ENCODE data around the gene ZC3H18.

Gene ZC3H18

GRCh38 chr16:88676502-88677242 is 106.5 kb downstream of the ZC3H18 start:
- DNase-seq (ENCODE audit: low spot score in 2 of 2) = no peak
- no peaks in the 10 kb centered on the region for H3K9me3 ChIP-seq
- in situ Hi-C loops (cut with MboI; ENCODE audit: low sequenced_read_pairs) = no loop called here
- H3K27me3 ChIP-seq (ENCODE audit: low read depth) = no peaks in the 10 kb centered on the region
- no peaks in the 10 kb centered on the region for H3K36me3 ChIP-seq (replicated peaks)
- no peaks in the 10 kb centered on the region for H3K4me1 ChIP-seq
- no peak overlapping the region for H3K4me3 ChIP-seq

- Histone ChIP-seq H3K4me3 (no peak overlapping the region), H3K36me3 (replicated peaks) (no peaks in the 10 kb centered on the region), H3K27me3 (ENCODE audit: low read depth) (no peaks in the 10 kb centered on the region), H3K9me3 (no peaks in the 10 kb centered on the region), H3K4me1 (no peaks in the 10 kb centered on the region)
- no peak for DNase-seq (ENCODE audit: low spot score in 2 of 2)
- in situ Hi-C loops (cut with MboI; ENCODE audit: low sequenced_read_pairs) = no loop called here
Measured at GRCh38 chr16:88677721-88678120, 107.5 kb downstream of the ZC3H18 start.

- Histone ChIP-seq H3K4me1 (no peaks in the 10 kb centered on the region), H3K27me3 (ENCODE audit: low read depth) (no peaks in the 10 kb centered on the region), H3K36me3 (replicated peaks) (no peaks in the 10 kb centered on the region), H3K4me3 (no peak overlapping the region), H3K9me3 (no peaks in the 10 kb centered on the region)
- in situ Hi-C loops (cut with MboI; ENCODE audit: low sequenced_read_pairs) = no loop called here
- DNase-seq (ENCODE audit: low spot score in 2 of 2) = no peak
Measured at GRCh38 chr16:88678224-88678979, 108.2 kb downstream of the ZC3H18 start.

GRCh38 chr16:88680554-88681083 is 110.4 kb downstream of the ZC3H18 start:
- Histone ChIP-seq H3K4me3 (no peak overlapping the region), H3K4me1 (0 out of 2 replicates have a peak, but pooled peaks cover 4% of the 10 kb centered on the region), H3K9me3 (no peaks in the 10 kb centered on the region), H3K36me3 (replicated peaks) (no peaks in the 10 kb centered on the region), H3K27me3 (ENCODE audit: low read depth) (peaks cover 7% of the 10 kb centered on the region)
- in situ Hi-C loops (cut with MboI; ENCODE audit: low sequenced_read_pairs) = no loop called here
- no peak for DNase-seq (ENCODE audit: low spot score in 2 of 2)

- peak in 1 of 2 experiments; percentile 50 for DNase-seq (ENCODE audit: low spot score in 2 of 2)
- Histone ChIP-seq H3K9me3 (no peaks in the 10 kb centered on the region), H3K4me1 (0 out of 2 replicates have a peak, but pooled peaks cover 5% of the 10 kb centered on the region), H3K27me3 (ENCODE audit: low read depth) (peaks cover 8% of the 10 kb centered on the region), H3K4me3 (no peak overlapping the region), H3K36me3 (replicated peaks) (no peaks in the 10 kb centered on the region)
- in situ Hi-C loops (cut with MboI; ENCODE audit: low sequenced_read_pairs) = no loop called here
Measured at GRCh38 chr16:88681084-88681680, 111.0 kb downstream of the ZC3H18 start.
